ENCODE measurements around the gene CBY3. TPM values are rescaled to one million over a fixed set of nuclear protein-coding genes. Genes with fewer than 3 reads are reported as not detected.
A peak's percentile ranks its signal among the peaks of the same experiment; 100 is the strongest.
"Not testable (repeated sequence)": the region's sequence is repeated elsewhere in the genome, so short reads cannot be mapped to it uniquely, and the experiment has no call there.

Gene CBY3
- under 1 TPM; 0.28 to 0.65 (median 0.33) TPM for polyA plus RNA-seq (ENCODE audit: insufficient read length in 3 of 3)

GRCh38 chr5:179680780-179681401, at the start of gene CBY3:
TSS of gene CBY3 (minus strand) at chr5:179681034. CDS start at chr5:179680918, 116 bp downstream.
- DNase-seq (ENCODE audit: low read depth in 3 of 3, low spot score in 2 of 3), result no peak

DNA sequence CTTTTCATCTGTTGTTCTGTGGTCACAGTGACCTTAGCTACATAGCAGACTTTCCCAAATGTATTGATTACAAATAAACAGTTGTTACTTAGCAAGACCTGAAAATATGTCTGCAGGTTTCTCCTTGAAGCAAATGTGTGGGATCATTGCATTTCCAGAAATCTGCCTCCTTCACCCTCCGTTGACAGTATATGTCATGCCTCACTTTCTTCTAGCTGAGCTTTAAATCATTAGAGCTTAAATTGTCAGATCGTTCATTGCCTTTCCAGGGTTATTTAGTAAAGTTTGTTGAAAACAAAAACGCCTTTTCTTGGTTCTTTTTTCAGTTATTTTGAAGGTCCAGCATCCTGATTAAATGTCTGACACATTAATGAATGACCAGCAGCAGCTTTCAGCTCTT, 49.5 kb upstream of the CBY3 start:
- DNase-seq (ENCODE audit: low read depth in 3 of 3, low spot score in 2 of 3), result no peak

DNA sequence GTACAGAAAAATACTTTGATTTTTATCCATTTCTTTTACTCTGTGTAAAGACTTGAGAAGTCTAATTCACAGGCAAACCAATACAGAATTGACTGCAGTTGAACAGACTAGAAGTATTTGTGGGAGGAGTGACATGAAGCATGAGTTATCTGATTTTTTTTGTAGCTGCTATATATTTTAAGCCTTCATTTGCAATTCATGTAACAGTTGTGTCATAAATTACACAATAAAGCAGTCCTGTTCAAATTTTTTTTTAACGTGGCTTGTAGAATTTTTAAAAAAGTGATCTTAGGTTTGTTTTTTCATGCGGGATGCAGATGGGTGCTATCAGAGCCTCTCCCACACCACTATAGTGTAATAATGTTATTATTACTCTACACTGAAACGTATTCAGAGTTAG, 48.9 kb upstream of the CBY3 start:
- no peak for DNase-seq (ENCODE audit: low read depth in 3 of 3, low spot score in 2 of 3)

DNA sequence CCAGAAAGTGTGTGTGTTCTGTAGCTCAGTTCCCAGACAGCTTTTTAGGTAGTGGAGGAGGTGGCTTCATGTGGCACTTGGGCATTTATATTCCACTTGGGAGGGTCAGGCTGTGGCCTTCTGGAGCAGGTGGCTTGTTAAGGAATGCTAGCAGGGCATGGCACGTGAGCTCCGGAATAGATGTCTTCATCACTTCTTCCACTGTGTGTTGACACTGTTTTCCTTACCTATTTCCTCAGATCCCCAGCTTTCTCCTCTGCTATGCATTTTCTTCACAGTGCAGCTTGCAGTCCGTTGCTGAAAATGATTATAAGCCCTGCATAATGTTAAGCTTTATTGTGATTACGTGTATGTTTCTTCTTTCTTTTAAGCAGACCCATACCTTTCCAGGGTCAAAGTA, 48.5 kb upstream of the CBY3 start:
- DNase-seq (ENCODE audit: low read depth in 3 of 3, low spot score in 2 of 3), result no peak

GRCh38 chr5:179727106-179727505, 46.3 kb upstream of the CBY3 start:
- no peak for DNase-seq (ENCODE audit: low read depth in 3 of 3, low spot score in 2 of 3)

GRCh38 chr5:179724163-179724562, 43.3 kb upstream of the CBY3 start:
- DNase-seq (ENCODE audit: low read depth in 3 of 3, low spot score in 2 of 3), result no peak

DNA sequence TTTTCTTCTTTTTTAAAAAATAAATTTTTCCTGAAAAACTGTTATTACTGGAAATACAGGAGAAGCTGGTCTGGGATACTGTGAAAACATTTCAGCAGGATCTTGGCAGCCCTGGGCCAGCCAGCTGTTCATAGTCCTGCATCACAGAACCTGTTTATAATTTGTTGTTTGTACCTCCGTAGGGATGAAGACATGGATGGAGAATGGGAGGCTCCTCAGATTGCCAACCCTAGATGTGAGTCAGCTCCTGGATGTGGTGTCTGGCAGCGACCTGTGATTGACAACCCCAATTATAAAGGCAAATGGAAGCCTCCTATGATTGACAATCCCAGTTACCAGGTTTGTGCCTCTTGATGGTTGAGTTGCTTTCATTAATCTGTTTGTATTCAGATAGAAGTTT, 39.4 kb upstream of the CBY3 start:
- DNase-seq (ENCODE audit: low read depth in 3 of 3, low spot score in 2 of 3), result no peak

DNA sequence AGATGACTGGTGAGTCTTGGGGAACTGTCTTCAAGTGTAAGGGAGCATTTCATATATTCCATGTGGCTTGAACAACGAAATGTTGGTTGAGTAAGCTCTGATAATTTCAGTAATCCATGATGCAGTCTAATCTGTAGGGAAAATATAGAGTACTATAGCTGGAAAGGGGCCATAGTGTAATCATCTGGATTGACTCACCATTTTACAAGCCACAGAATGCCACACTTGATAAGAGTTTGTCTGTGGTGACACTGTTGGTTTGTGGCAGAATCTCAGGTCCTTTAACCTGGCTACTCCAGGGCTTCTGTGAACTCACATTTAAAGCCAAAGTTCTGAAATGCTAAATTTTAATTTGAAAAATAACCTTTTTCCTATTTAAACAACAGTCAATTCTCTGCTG, 35.5 kb upstream of the CBY3 start:
- no peak for DNase-seq (ENCODE audit: low read depth in 3 of 3, low spot score in 2 of 3)

GRCh38 chr5:179700401-179700918, 19.6 kb upstream of the CBY3 start:
- no peak for DNase-seq (ENCODE audit: low read depth in 3 of 3, low spot score in 2 of 3)

DNA sequence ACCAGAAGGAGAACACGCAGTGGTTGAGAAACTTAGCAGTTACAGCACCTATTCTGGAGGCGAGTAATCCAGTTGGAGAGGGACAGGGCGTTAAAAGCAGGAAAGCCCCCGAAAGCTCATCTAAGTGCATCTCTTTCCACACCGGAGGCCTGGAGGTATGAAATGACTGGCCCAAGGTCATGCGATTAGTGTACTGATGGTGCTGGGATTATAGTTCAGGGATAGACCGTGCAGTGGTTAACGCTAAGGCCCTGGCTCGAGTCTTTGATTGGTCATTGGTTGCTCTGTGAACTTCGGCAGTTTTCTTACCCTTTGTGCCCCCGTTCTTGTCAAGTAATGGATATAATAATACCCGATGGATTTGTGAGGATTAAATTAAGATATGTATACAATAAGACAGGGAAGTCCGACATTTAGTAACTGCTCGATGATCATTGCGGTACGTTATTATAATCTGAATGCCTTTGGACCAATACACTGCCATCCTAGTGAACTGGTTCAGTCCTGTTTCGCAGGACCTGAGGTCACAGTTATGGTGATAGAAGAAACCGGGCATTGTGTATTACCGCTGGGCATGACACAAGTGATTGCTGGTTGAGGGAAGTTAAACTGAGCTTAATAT, 18.9 kb upstream of the CBY3 start:
- peak in 1 of 3 donors; percentile 10 for DNase-seq (ENCODE audit: low read depth in 3 of 3, low spot score in 2 of 3)

DNA sequence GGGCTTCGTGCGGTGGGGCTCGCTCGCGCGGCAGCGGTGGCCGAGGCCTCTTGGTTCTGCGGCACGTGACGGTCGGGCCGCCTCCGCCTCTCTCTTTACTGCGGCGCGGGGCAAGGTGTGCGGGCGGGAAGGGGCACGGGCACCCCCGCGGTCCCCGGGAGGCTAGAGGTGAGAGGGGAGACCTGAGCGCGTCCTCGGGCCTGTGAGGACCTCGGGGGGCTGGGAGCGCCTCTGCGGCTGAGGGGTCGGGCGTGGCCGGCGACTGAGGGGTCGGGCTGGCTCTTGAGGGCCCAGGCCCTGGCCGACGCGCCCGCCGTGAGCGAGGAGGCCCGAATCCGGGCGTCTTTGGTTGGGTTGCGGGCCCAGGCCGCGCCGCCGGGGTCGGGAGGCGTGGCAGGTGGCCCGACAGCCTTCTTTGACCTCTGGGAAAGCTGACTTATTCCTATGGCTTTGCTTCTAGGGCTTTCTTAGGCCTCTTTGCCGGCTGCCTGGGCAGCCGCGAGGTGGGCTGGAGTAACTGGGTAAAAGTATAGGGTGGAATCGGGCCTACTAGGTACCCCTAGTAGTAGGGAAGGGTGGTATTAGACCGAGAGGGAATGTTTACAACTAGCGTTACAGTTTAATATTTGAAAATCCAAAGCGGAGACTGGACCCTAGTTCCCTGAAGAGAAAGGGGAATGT, 18.2 kb upstream of the CBY3 start, which contains the start of gene CANX:
TSS of gene CANX (plus strand) at position 33 of the 681 bp plus-strand sequence. CDS start 6,715 bp downstream, outside the sequence.
- DNase-seq (ENCODE audit: low read depth in 3 of 3, low spot score in 2 of 3), result peak in 1 of 3 donors; percentile 14

DNA sequence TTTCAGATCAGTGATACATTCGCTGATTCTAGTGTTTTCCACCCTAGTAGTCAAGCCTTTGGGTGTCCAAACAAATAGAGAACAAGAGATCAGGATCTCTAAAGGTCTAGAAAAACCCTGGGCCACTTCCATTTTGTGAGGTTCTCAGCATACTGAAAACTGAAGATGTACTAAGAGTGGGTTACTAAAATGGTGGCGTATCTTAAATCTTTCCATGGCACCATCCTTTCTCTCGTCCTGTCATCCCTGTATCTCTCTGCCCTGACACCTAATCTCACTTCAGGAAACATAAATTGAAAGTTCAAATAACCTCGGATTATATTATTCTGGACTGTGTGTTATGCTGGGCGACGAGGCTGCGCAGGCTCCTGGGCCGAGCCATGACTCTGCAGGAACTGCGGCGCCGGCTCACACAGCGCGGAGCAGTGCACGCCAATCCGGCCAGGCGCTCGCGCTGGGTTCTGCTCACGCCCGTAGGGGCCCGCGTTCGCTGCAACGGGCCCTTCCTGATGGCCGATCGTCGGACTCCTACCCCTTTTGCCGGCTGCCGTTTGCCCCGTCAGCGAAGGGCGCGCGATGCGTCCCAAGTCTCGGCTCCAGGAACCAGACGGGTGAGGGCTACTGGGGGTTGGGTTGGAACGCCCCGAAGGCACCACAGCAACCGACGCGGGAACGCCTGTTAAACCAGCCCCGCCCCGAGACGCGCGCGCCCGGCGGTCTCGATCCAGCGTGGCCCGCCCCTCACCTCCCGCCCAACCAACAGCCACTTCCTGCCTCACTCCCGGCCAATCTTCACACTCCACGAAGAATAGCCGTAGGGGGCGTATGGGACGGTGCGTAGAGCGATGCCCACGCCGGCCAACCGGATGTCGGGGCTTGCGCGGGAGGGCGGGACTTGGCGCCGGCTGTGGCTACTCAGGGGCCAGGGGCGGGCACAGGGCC, 17.4 kb upstream of the CBY3 start:
- peak; percentile 93 to 97 (median 96) for DNase-seq (ENCODE audit: low read depth in 3 of 3, low spot score in 2 of 3)

DNA sequence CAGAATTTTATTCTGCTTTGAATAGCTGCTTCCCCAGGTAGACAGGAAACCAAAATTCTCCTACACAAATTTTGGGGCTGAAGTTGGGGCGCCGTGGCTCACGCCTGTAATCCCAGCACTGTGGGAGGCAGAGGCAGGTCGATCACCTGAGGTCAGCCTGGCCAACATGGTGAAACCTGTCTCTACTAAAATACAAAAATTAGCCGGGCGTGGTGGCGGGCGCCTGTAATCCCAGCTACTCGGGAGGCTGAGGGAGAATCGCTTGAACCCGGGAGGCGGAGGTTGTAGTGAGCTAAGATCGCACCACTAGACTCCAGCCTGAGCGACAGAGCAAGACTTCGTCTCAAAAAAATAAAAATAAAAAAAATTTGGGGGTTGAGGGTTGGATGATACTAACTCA, 16.7 kb upstream of the CBY3 start:
- DNase-seq (ENCODE audit: low read depth in 3 of 3, low spot score in 2 of 3), result not testable (repeated sequence)

DNA sequence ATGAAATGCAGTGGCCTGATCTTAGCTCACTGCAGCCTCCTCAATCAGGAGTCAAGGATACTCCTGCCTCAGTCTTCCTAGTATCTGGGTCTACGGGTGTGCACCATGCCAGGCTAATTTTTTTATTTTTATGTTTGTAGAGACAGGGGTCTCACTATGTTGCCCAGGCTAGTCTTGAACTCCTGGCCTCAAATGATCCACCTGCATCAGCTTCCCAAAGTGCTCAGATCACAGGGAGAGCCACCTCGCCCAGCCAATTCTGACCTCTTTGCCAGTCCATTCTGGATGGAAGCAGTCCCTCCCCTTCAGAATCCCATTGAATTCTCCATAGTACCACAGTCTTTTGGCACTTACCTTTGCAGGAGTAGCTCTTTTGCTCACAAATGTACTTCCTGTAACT, 16.3 kb upstream of the CBY3 start:
- DNase-seq (ENCODE audit: low read depth in 3 of 3, low spot score in 2 of 3), result no peak

- DNase-seq (ENCODE audit: low read depth in 3 of 3, low spot score in 2 of 3), result peak in 1 of 3 donors; percentile 12
These were observed 15.8 kb upstream of the CBY3 start for GRCh38 chr5:179696603-179697002.

DNA sequence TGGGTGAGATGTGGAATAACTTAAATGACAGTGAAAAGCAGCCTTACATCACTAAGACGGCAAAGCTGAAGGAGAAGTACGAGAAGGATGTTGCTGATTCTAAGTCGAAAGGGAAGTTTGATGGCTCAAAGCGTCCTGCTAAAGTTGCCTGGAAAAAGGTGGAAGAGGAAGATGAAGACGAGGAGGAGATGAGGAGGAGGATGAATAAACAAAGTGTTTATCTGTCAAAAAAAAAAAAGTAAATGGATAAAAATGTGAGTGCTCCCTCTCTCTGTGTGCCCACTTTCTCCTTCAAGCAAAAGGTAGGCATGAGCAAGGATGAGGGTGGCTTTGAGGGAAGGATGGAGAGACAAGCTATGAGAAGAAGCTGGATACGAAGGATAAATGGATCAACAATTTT, 13.7 kb upstream of the CBY3 start:
- no peak for DNase-seq (ENCODE audit: low read depth in 3 of 3, low spot score in 2 of 3)

DNA sequence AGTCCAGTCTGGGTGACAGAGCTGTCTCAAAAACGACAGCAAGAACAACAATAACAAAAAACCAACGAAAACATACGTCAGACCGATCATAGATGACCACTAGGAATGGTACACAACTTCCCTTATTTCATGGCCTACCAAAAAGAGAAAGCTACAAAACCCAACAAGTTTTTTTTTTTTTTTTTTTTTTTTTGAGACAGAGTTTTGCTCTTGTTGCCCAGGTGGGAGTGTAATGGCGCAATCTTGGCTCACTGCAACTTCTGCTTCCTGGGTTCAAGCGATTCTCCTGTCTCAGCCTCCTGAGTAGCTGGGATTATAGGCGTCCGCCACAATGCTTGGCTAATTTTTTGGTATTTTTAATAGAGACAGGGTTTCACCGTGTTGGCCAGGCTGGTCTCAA, 8.4 kb upstream of the CBY3 start:
- DNase-seq (ENCODE audit: low read depth in 3 of 3, low spot score in 2 of 3), result not testable (repeated sequence)

- DNase-seq (ENCODE audit: low read depth in 3 of 3, low spot score in 2 of 3), result no peak
These were observed 637 bp downstream of the CBY3 start for GRCh38 chr5:179680014-179680779.

- DNase-seq (ENCODE audit: low read depth in 3 of 3, low spot score in 2 of 3), result peak in 2 of 3 donors; percentile 41 to 74
These were observed 1.7 kb downstream of the CBY3 start for GRCh38 chr5:179679014-179679674.

Measured in right renal cortex interstitium (tissue), 3 donors.